Measurements from ENCODE around the gene TMEM54.
A peak's percentile ranks its signal among the peaks of the same experiment; 100 is the strongest.

The TMEM54 gene

GRCh38 chr1:32944180-32944579 is 43.0 kb upstream of the TMEM54 start:
- H3K27me3 ChIP-seq (ENCODE audit: insufficient read depth, poor library complexity, severe bottlenecking), result no peaks in the 10 kb centered on the region
- H3K27ac ChIP-seq (replicated peaks), result no peak overlapping the region
- DNase-seq (ENCODE audit: low read depth in 1 of 2, low spot score in 1 of 2), result no peak
- TF ChIP-seq POLR2AphosphoS5 (IDR thresholded peaks at IDR 0.05; ENCODE audit: low read depth), result no peak
- TF ChIP-seq REST (IDR thresholded peaks at IDR 0.05; ENCODE audit: insufficient replicate concordance, low read depth), result no peak
- TF ChIP-seq SPI1 (IDR thresholded peaks at IDR 0.05; ENCODE audit: borderline replicate concordance, low read depth), result no peak
- TF ChIP-seq CTCF (IDR thresholded peaks at IDR 0.05; ENCODE audit: insufficient read depth, low read length), result no peak
- no peak for TF ChIP-seq GABPA (IDR thresholded peaks at IDR 0.05; ENCODE audit: low read depth)
- H3K4me3 ChIP-seq (replicated peaks; ENCODE audit: insufficient read depth, low read length), result no peak overlapping the region

- no peak overlapping the region for H3K27ac ChIP-seq (replicated peaks)
- no peak for TF ChIP-seq REST (IDR thresholded peaks at IDR 0.05; ENCODE audit: insufficient replicate concordance, low read depth)
- TF ChIP-seq GABPA (IDR thresholded peaks at IDR 0.05; ENCODE audit: low read depth), result no peak
- peak; percentile 60; the same call in 1 of the 2 replicates for TF ChIP-seq SPI1 (IDR thresholded peaks at IDR 0.05; ENCODE audit: borderline replicate concordance, low read depth)
- no peak for TF ChIP-seq CTCF (IDR thresholded peaks at IDR 0.05; ENCODE audit: insufficient read depth, low read length)
- TF ChIP-seq POLR2AphosphoS5 (IDR thresholded peaks at IDR 0.05; ENCODE audit: low read depth), result no peak
These were observed 38.6 kb upstream of the TMEM54 start for GRCh38 chr1:32939655-32940371.

GRCh38 chr1:32937061-32937460 is 35.9 kb upstream of the TMEM54 start:
- H3K27me3 ChIP-seq (ENCODE audit: insufficient read depth, poor library complexity, severe bottlenecking), result no peaks in the 10 kb centered on the region
- H3K4me3 ChIP-seq (replicated peaks; ENCODE audit: insufficient read depth, low read length), result no peak overlapping the region
- DNase-seq (ENCODE audit: low read depth in 1 of 2, low spot score in 1 of 2), result no peak
- no peak overlapping the region for H3K27ac ChIP-seq (replicated peaks)
- TF ChIP-seq REST (IDR thresholded peaks at IDR 0.05; ENCODE audit: insufficient replicate concordance, low read depth), result no peak

More at GRCh38 chr1:32939655-32940371, 38.6 kb upstream of the TMEM54 start:
- Histone ChIP-seq H3K27me3 (ENCODE audit: insufficient read depth, poor library complexity, severe bottlenecking) (no peaks in the 10 kb centered on the region), H3K4me3 (replicated peaks; ENCODE audit: insufficient read depth, low read length) (no peak overlapping the region)
- DNase-seq (ENCODE audit: low read depth in 1 of 2, low spot score in 1 of 2), result peak in 1 of 2 experiments; percentile 26
